NCI-H1092 (cell line): ENCODE measurements around the gene CCDC93.
"Not testable (repeated sequence)": the region's sequence is repeated elsewhere in the genome, so short reads cannot be mapped to it uniquely, and the experiment has no call there.

ENCODE experiments used
- DNase-seq: peaks from one replicate; lab custom pipeline; 2025; lab: John Stamatoyannopoulos, UW

The CCDC93 gene

GRCh38 chr2:118044854-118045253 is 31.0 kb upstream of the CCDC93 start:
- DNase-seq: no peak

DNA sequence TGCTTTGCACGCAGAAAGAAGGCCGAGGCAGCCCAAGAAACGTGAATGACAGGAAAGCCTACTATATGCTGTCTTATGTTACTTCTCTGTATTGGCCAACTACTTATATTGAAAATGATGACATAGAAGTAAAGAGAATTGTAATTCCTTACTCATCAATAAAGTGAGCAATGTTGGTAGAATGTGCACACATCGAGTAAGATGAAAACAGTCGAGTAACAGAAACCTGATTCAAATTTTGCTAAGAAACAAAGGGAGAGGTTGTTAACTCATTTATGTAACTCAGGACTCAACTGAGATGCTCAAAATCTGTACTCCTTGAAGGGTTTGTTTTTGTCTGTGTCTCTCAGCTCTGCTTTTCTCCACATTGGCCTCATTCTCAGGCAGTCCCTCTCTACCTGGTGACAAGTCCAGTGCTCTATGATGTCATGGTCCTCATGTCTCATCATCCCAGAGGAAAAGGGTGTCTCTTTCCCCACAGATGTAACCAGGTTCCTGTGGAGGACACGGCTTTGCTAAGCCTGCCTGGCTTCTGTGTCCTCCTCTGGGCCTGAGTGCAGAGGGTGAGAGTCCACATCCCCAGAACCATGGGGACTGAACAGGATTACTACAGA is 30.3 kb upstream of the CCDC93 start:
- DNase-seq: no peak

GRCh38 chr2:118040891-118041290 is 27.0 kb upstream of the CCDC93 start:
- no peak for DNase-seq

DNA sequence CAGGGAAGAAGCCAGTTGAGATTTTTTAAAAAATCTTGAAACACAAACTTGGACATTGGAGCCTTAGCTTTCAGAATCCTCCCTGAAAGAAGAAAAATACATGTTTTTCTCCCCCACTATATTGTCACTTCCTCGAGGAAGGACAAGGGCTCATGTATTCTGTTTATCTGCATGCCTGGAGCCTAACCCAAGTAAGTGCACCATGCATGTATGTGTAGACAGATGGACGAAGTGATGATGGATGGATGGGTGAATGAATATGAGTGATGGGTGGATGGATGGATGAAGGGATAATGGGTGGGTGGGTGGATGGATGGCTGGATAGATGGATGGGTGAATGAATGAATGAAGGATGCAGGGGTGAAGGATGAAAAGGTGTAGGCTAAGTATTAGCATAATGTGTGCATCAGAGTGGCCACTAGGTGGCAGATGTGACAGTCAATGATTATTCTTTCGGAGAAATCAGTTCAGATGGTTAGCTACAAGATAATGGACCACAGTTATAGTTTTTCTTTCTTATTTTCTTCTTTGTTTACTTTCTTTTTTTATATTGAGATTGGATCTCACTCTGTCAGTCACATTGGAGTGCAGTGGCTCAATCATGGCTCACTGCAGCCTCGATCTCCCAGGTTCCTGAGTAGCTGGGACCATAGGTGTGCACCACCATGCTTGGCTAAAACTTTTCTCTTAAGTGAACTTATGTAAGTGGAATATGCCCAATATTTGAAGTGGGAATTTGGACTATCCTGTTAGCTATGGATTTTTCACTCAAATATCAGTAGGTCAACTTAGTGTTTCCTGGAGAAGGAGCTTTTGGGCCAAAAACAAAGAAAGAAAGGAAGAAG is 18.5 kb upstream of the CCDC93 start:
- DNase-seq: no peak

DNA sequence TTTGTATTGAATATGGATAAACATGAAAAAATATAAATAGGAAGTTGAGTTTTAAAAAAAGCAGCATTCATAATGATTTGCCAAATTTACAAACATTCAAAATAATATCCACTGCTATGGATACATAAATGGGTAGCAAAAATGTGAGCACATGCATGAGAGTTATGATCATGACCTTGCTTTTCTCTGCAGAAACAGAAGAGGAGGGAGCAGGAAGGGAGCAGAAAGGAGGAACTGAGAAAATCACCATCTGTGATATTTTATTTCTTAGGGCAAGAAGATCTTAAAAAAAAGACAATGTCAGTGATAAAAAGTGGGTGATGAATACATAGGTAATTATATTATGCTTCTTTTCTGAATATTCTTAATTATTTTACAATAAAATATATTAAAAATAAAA is 17.7 kb upstream of the CCDC93 start:
- DNase-seq: no peak

GRCh38 chr2:118029025-118029424 is 15.2 kb upstream of the CCDC93 start:
- DNase-seq: no peak

DNA sequence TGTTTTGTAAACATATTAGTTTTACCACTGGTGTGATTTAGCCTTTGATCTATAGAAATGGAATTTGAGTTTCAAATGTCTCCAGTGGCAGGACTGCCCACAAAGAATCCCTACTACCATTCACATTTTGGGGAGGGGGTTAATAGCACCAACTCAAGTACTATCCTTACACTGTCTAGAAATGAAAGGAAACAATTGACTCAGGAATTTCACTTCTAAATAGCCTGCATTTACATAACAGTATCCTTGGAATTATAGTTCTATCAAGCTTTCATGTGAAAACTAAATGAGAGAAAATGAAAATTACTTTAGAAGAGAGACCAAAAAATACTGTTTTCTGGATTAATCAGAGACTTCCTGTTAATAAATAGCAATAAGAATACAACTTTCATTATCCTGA is 7.5 kb upstream of the CCDC93 start:
- DNase-seq: no peak

DNA sequence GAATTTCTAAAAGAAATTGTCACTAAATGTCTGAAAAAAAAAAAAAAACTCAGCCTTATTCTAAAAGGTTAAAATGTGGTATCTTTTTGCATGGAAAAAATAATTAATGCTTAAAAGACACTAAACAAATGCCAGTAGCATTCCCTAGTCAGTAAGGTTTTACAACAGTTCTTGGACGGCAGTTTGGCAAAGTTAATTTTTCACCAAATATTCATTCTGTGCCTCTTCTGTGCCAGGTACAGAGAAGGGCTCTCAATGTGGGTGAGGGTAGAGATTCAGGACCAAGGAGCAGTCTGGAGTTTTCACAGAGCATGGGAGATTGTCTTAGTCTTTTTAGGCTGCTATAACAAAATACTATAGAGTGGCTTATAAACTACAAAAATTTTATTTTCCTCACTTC is 6.0 kb upstream of the CCDC93 start:
- DNase-seq: no peak

GRCh38 chr2:118016911-118017310 is 3.0 kb upstream of the CCDC93 start:
- DNase-seq: no peak

DNA sequence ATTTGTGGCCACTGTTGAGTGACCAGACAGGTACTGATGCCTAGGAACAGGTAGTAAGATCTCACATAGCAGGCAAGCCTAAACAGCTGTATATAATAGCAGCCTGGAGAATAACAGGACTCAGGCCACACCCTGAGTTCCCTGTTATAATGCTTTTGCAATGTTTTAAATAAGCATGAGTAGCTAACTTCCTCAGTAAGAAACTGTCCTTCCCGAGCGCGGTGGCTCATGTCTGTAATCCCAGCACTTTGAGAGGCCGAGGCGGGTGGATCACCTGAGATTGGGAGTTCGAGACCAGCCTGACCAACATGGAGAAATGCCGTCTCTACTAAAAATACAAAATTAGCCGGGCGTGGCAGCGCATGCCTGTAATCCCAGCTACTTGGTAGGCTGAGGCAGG is 1.9 kb upstream of the CCDC93 start:
- not testable (repeated sequence) for DNase-seq

DNA sequence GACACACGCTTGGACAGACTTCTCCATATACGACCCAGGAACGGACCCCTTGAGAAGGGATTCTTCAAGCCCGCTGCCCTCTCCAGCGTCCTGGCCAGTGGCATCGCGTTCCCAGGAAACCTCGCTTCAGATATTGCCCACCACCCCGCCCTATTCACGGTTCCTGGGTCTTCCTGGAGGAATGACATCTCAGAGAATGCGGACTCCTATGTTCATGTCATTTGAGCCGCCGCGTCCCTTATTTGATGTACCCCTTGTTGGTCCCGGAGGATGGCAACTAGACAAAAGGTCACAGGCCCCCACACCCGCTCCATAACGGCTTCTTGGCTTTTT is 588 bp upstream of the CCDC93 start:
- DNase-seq: no peak

GRCh38 chr2:118013221-118013723 is 598 bp downstream of the CCDC93 start:
- no peak for DNase-seq

DNA sequence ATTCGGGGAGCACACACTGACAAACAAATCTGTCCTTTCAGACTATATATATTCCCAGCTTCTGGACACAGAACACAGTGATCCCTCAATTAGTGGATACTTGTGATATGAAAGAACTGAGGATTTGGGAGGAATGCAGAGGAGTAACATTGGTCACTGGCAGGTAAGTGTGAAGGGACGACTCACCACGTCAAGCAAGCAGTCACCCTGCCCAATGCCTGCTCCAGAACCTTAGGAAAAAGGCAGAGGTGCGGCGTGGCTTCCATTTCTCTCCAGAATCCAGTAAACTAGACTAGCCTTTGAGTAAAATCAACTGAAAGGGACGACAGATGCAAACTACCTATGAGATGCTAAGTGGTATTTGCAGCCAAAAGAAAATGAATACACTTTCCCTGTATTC is 1.1 kb downstream of the CCDC93 start:
- no peak for DNase-seq

DNA sequence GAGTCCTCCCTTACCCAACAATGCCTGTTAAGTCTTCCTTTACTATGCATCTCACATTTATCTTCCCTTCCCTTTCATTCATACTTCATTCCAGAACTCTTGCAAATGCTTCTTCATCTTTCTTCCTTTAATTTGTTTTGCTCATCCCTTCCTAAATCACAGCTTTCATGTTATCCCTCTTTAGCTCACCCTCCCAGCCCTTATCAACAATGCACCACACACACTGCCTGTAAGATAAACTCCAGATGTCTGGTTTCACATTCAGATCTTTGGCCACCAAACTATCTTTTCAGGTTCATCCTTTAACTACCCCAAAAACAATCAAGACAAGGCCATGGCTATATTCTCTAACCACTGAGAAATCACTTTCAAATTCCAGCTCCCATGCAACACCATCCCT is 3.4 kb downstream of the CCDC93 start:
- DNase-seq: no peak

- no peak for DNase-seq
Measured at GRCh38 chr2:118006861-118007260, 7.0 kb downstream of the CCDC93 start.

- DNase-seq: no peak
Measured at GRCh38 chr2:118006326-118006725, 7.5 kb downstream of the CCDC93 start.

GRCh38 chr2:118003396-118003824 is 10.5 kb downstream of the CCDC93 start:
- DNase-seq: peak; percentile 1

GRCh38 chr2:118000041-118000440 is 13.8 kb downstream of the CCDC93 start:
- DNase-seq: no peak

DNA sequence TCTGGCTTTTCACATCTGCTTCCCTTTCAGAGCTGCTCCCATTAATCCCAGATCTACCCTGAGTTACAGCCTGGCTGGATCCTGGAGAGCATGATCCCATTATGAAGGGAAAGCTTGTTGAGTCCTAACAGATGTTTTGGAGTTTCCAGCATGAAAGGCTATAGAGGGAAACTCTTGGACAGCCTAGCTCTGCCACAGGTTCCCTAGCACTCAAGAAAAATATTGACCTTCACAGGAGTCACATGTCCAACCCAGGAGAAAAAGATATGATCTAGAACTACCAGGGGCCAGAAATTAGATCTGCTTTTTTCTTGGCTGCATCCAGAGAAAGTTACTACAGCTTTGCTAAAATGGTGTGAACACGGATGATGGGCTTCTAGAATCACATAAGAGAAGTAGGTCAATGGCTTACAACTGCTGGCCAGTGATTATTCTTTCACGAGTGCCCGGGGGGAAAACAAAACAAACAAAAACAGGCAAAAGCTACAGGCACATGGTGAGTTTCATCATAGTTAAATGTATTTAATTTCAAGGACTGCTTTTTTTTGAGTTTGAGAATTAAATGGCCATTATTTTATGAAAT is 15.9 kb downstream of the CCDC93 start:
- no peak for DNase-seq

DNA sequence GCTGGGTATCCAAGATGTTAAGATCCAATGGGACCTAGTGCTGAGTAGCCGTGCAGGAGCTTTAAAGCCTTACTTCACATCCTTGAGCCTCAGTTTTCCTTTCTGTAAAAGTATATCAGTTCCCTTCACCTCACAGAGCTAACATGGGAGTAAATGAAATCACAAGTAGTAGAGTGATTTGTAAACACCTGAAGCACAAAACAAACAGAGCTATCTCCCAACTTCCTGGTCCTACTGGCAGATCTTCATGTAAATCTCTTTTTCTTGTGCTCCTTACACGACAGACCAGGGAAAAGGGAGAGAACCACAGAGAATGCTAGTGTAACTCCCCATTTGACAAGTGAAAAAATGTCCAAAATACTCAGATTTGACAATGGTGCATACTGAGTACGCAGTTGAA is 17.3 kb downstream of the CCDC93 start:
- DNase-seq: no peak

GRCh38 chr2:117994729-117995128 is 19.1 kb downstream of the CCDC93 start:
- DNase-seq: no peak

- DNase-seq: no peak
Measured at GRCh38 chr2:117989854-117990438, 23.9 kb downstream of the CCDC93 start.

GRCh38 chr2:117987121-117987520 is 26.7 kb downstream of the CCDC93 start:
- DNase-seq: no peak
